Measurements from ENCODE around the gene GNG2. TPM values are rescaled to one million over a fixed set of nuclear protein-coding genes. Genes with fewer than 3 reads are reported as not detected.
A peak's percentile ranks its signal among the peaks of the same experiment; 100 is the strongest.

GNG2 gene
- total and polyA plus RNA-seq, 2 of the 8 experiments (the other 6 are each of a cell fraction or from before 2014, with no cell fraction given) = 8.2 to 17.9 TPM

- TF ChIP-seq SP2 (IDR thresholded peaks at IDR 0.05; ENCODE audit: low read length) = no peak
- Histone ChIP-seq H3K56ac (replicated peaks; ENCODE audit: insufficient read length, low read depth, low read length) (no peak overlapping the region), H2BK120ac (replicated peaks; ENCODE audit: low read depth, low read length) (no peak overlapping the region), H3K14ac (ENCODE audit: insufficient read length) (no peak overlapping the region), H2BK12ac (ENCODE audit: low read depth, low read length) (no peak overlapping the region), H2AK5ac (ENCODE audit: low read depth, low read length) (no peak overlapping the region), H4K91ac (replicated peaks; ENCODE audit: insufficient read length, low read length) (no peak overlapping the region), H3K79me1 (ENCODE audit: low read depth, low read length) (no peaks in the 10 kb centered on the region), H3K4ac (replicated peaks; ENCODE audit: insufficient read length, low read depth, low read length) (no peak overlapping the region), H3K18ac (ENCODE audit: extremely low read depth, low read length) (no peak overlapping the region), H3K27me3 (replicated peaks in 1 of 4; ENCODE audit: control insufficient read depth in 3 of 4, extremely low read depth in 1 of 4, insufficient read depth in 3 of 4, low read length in 3 of 4) (no peaks in the 10 kb centered on the region), H3K9me3 (ENCODE audit: insufficient read depth in 2 of 2, low read depth in 1 of 2, low read length in 1 of 2) (no peaks in the 10 kb centered on the region), H2BK20ac (ENCODE audit: low read length) (0 out of 2 replicates have a peak overlapping the region, but pooled peaks have one; percentile 9), H4K5ac (ENCODE audit: insufficient read length, low read depth, low read length) (no peak overlapping the region), H2BK5ac (ENCODE audit: low read depth, low read length) (no peak overlapping the region), H4K20me1 (replicated peaks in 1 of 2; ENCODE audit: control insufficient read depth in 1 of 2, insufficient read depth in 2 of 2, low read length in 2 of 2) (no peaks in the 10 kb centered on the region), H3K4me2 (ENCODE audit: insufficient read depth in 1 of 2, low read depth in 2 of 2, low read length in 2 of 2) (no peak overlapping the region), H3K4me3 (ENCODE audit: extremely low read depth in 1 of 4, insufficient read depth in 2 of 4, low read depth in 3 of 4, low read length in 4 of 4) (no peak overlapping the region), H3K23me2 (ENCODE audit: low read depth, low read length) (peaks cover 8% of the 10 kb centered on the region), H2AFZ (ENCODE audit: low read length) (no peak overlapping the region), H3K4me1 (replicated peaks in 1 of 4; ENCODE audit: control insufficient read depth in 3 of 4, insufficient read depth in 4 of 4, low read length in 3 of 4) (peaks cover 5 to 14% (median 10%) of the 10 kb centered on the region in 4 experiments), H3K36me3 (ENCODE audit: control insufficient read depth in 2 of 4, insufficient read depth in 4 of 4, low read length in 3 of 4) (no peaks in the 10 kb centered on the region), H3K9ac (replicated peaks in 1 of 4; ENCODE audit: extremely low read depth in 1 of 4, low read depth in 3 of 4, low read length in 3 of 4) (no peak overlapping the region), H3K27ac (ENCODE audit: low read depth, low read length) (no peak overlapping the region), H2BK15ac (ENCODE audit: low read length) (no peak overlapping the region), H4K8ac (ENCODE audit: extremely low read depth, insufficient read depth, low read length) (no peak overlapping the region), H3K23ac (ENCODE audit: insufficient read length) (no peak overlapping the region), H3K79me2 (ENCODE audit: control insufficient read depth in 1 of 2, insufficient read depth in 2 of 2, low read length in 2 of 2) (no peaks in the 10 kb centered on the region)
- ChIA-PET CTCF (ENCODE audit: partially characterized antibody) (no interaction called here), POLR2A (ENCODE audit: partially characterized antibody) (no interaction called here)
- WGBS, 2 experiments (ENCODE audit: extremely low coverage in 1 of 2, insufficient coverage in 1 of 2, insufficient read length in 1 of 2, insufficient replicate concordance in 2 of 2, low coverage in 1 of 2, low lambda C conversion rate in 2 of 2, missing lambda C conversion rate in 1 of 2) = 100% methylated on average over 2 of the region's 2 CpGs; no CpG with 5 or more reads in 1 of the 2 experiments
- FAIRE-seq (no peak), DNase-seq (ENCODE audit: low read depth in 1 of 2, low spot score in 2 of 2) (no peak)
Observed at GRCh38 chr14:51849097-51849496, 11.3 kb upstream of the GNG2 start.
